Measurements from ENCODE around the gene SBK3.

Gene SBK3

GRCh38 chr19:55528030-55528803 lies 17.1 kb downstream of the SBK3 start:
- DNase-seq (ENCODE audit: low spot score), result no peak
- no peak for TF ChIP-seq CTCF (IDR thresholded peaks at IDR 0.05; ENCODE audit: extremely low read depth, missing control alignments)

- TF ChIP-seq CTCF (IDR thresholded peaks at IDR 0.05; ENCODE audit: extremely low read depth, missing control alignments), result no peak
- no peak for DNase-seq (ENCODE audit: low spot score)
Observed at GRCh38 chr19:55527197-55528029, 17.9 kb downstream of the SBK3 start.

DNA sequence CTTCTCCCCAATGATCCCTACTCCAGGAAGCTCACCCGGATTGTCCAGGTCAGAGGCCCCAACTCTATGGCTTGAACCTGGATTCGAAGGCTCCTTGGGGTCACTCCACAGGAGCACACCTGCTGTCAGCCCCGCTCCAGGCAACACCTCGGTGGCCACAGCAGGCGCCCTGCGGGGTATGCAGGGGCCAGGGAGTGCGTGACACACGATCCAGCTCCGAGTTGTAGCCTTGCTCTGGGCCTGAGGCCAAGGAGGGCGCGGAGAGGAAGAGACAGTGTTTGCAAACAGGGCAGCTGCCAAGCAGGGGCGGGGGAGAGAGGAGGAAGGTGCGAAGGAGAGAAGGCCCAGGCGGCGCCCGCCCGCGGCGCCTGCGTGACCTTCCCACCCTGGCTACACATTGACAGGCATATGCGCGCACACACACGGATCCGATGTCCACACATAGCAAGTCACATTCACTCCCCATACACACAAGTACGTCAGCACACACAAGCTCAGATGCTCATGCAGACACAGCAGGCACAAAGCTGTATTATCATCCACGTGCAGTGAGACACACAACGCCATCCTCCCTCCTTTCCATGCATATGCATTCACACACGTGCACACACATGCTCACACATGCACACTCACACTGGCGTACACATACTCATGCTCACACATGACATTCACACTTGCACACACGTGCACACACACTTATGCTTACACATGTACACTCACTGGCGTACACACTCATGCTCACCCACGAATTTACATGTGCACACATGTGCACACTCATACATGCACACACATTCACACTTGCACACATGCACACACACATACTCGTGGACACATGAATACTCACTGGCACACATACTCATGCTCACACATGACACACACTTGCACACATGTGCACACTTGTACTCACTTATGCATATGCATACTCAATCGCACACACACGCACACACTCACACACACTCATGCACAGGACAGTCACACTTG lies 18.8 kb downstream of the SBK3 start:
- no peak for TF ChIP-seq CTCF (IDR thresholded peaks at IDR 0.05; ENCODE audit: extremely low read depth, missing control alignments)
- DNase-seq (ENCODE audit: low spot score), result peak; percentile 10

GRCh38 chr19:55525289-55526101 lies 19.8 kb downstream of the SBK3 start:
- TF ChIP-seq CTCF (IDR thresholded peaks at IDR 0.05; ENCODE audit: extremely low read depth, missing control alignments), result no peak
- peak; percentile 8 for DNase-seq (ENCODE audit: low spot score)

DNA sequence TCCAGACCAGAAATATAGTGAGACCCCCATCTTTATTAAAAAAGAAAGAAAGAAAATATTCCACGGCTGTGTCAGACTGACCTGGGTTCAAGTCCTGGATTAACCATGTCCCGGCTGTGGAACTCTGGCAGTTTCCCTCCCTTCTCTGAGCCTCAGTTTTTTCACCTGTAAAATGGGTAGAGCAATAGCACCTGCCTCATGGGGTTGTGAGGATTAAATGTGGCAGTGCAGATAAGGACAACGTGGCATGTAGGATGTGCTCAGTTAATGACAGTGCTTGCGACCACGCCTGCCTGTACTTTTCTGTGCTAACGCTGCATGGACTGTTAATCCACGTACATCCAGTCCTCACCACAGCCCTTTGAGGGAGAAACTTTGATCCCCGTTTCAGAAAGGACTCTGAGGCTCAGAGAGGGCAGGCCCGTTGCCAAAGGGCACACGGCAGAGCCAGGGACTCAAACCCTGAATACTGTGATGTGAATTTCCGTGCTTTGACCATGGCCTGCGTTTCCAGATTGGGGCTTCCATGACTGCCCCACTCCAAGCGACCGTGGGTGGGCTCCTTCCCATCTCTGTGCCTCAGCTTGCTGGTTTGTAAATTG lies 24.6 kb downstream of the SBK3 start:
- no peak for DNase-seq (ENCODE audit: low spot score)
- TF ChIP-seq CTCF (IDR thresholded peaks at IDR 0.05; ENCODE audit: extremely low read depth, missing control alignments), result no peak
